Neural cell (in vitro differentiated cells): ENCODE results near the gene DDX1. TPM values are rescaled to one million over a fixed set of nuclear protein-coding genes. Genes with fewer than 3 reads are reported as not detected.

Experiments used
- H2AFZ ChIP-seq: fragments of 200-600, 300-800 bp; sonication (generic), shearing (Covaris generic); 2 replicates; pipeline ENCODE4 v1.6.0; 2014; ENCODE audit warnings: low read depth, mild to moderate bottlenecking, antibody characterized with exemption, low read length, moderate library complexity
- H3F3A ChIP-seq: fragments of 200-600 bp; shearing (Covaris generic); 2 replicates; pipeline ENCODE4 v1.6.1; 2016; ENCODE audit warnings: mild to moderate bottlenecking, moderate library complexity, mixed read lengths, antibody characterized with exemption, low read length; ENCODE audit not compliant: insufficient read depth, poor library complexity, severe bottlenecking
- H3K27ac ChIP-seq: fragments of 200-600, 300-800 bp; sonication (generic), shearing (Covaris generic); 2 replicates; pipeline ENCODE4 v1.5.1; 2014; ENCODE audit warnings: mild to moderate bottlenecking, low read length, moderate library complexity
- H3K27me3 ChIP-seq: fragments of 300-800, 200-600 bp; sonication (generic), shearing (Covaris generic); 2 replicates; pipeline ENCODE4 v1.6.0; 2014; ENCODE audit warnings: mild to moderate bottlenecking, low read depth, low read length, moderate library complexity; ENCODE audit not compliant: insufficient read depth
- H3K36me3 ChIP-seq: fragments of 300-800, 200-600 bp; sonication (generic), shearing (Covaris generic); 2 replicates; pipeline ENCODE4 v1.5.1; 2014; ENCODE audit warnings: mild to moderate bottlenecking, antibody characterized with exemption, low read length, moderate library complexity; ENCODE audit not compliant: insufficient read depth
- H3K4me2 ChIP-seq: fragments of 300-800, 200-600 bp; sonication (generic), shearing (Covaris generic); 2 replicates; pipeline ENCODE4 v1.6.0; 2014; ENCODE audit warnings: mild to moderate bottlenecking, low read length
- H3K4me3 ChIP-seq: fragments of 300-800, 200-600 bp; sonication (generic), shearing (Covaris generic); 2 replicates; pipeline ENCODE4 v1.5.1; 2014; ENCODE audit warnings: mild to moderate bottlenecking, low read length, moderate library complexity
- H3K79me2 ChIP-seq: fragments of 200-600 bp; shearing (Covaris generic); replicated peaks from 2 replicates; pipeline ENCODE4 v1.6.0; 2014; ENCODE audit warnings: mild to moderate bottlenecking, low read length, moderate library complexity; ENCODE audit not compliant: insufficient read depth
- H3K9ac ChIP-seq: fragments of 300-800, 200-600 bp; sonication (generic), shearing (Covaris generic); 2 replicates; pipeline ENCODE4 v1.6.1; 2016; ENCODE audit warnings: mild to moderate bottlenecking, low read length, mixed read lengths
- H3K9me2 ChIP-seq: fragments of 200-600 bp; shearing (Covaris generic); 2 replicates; pipeline ENCODE4 v1.6.1; 2016; ENCODE audit warnings: mild to moderate bottlenecking, low read length, mixed read lengths; ENCODE audit not compliant: insufficient read depth
- H3K9me3 ChIP-seq: fragments of 200-600, 300-800 bp; sonication (generic), shearing (Covaris generic); 2 replicates; pipeline ENCODE4 v1.6.1; 2016; ENCODE audit warnings: mild to moderate bottlenecking, mixed run types, low read length, moderate library complexity, mixed read lengths
- H4K20me1 ChIP-seq: fragments of 200-600 bp; shearing (Covaris generic); 2 replicates; pipeline ENCODE4 v1.6.1; 2016; ENCODE audit warnings: mild to moderate bottlenecking, mixed run types; ENCODE audit not compliant: insufficient read depth
- CTCF ChIP-seq: fragments of 450-650 bp; IDR thresholded peaks from 2 replicates; pipeline ENCODE4 v1.5.1; 2014; ENCODE audit warnings: antibody characterized with exemption, mild to moderate bottlenecking, moderate library complexity; ENCODE audit not compliant: poor library complexity, severe bottlenecking
- EP300 ChIP-seq: fragments of 450-650 bp; conservative IDR thresholded peaks from 2 replicates; pipeline ENCODE4 v1.6.1; 2014; ENCODE audit warnings: antibody characterized with exemption, mild to moderate bottlenecking, moderate library complexity; ENCODE audit not compliant: poor library complexity, severe bottlenecking
- EZH2 ChIP-seq: fragments of 200-600, 300-800 bp; shearing (Covaris generic), sonication (generic); IDR thresholded peaks from 2 replicates; pipeline ENCODE4 v1.6.1; 2014; ENCODE audit warnings: antibody characterized with exemption, low read length, borderline replicate concordance, mild to moderate bottlenecking; ENCODE audit not compliant: insufficient read depth, poor library complexity, severe bottlenecking
- MXI1 ChIP-seq: fragments of 450-650 bp; conservative IDR thresholded peaks from 2 replicates; pipeline ENCODE4 v1.6.1; 2014; ENCODE audit warnings: antibody characterized with exemption, mild to moderate bottlenecking; ENCODE audit not compliant: poor library complexity, severe bottlenecking
- POLR2AphosphoS5 ChIP-seq: IDR thresholded peaks from 2 replicates; pipeline ENCODE4 v1.6.1; 2012
- RAD21 ChIP-seq: fragments of 450-650 bp; conservative IDR thresholded peaks from 2 replicates; pipeline ENCODE4 v1.6.1; 2014; ENCODE audit warnings: antibody characterized with exemption, mild to moderate bottlenecking, moderate library complexity
- REST ChIP-seq: IDR thresholded peaks from 2 replicates; pipeline ENCODE4 v1.6.1; 2012; ENCODE audit warnings: borderline replicate concordance
- SMC3 ChIP-seq: fragments of 450-650 bp; conservative IDR thresholded peaks from 2 replicates; pipeline ENCODE4 v1.6.1; 2014; ENCODE audit warnings: antibody characterized with exemption, mild to moderate bottlenecking, moderate library complexity; ENCODE audit not compliant: poor library complexity
- TAF1 ChIP-seq: IDR thresholded peaks from 2 replicates; pipeline ENCODE4 v1.6.1; 2012; ENCODE audit warnings: low read depth
- polyA plus RNA-seq: library from polyadenylated mRNA; depleted of rRNA; stranded (reverse); fragments of >200 nt; gene quantifications from 2 replicates; pipeline ENCODE4 v1.2.3, GENCODE V29; 2014

DDX1 gene
- polyA plus RNA-seq, 1 donor from 2014 or later = 159 TPM

- H3K4me2 ChIP-seq = no peak overlapping the region
- H3K79me2 ChIP-seq = no peaks in the 10 kb centered on the region
- no peak overlapping the region for H3K9ac ChIP-seq
- no peaks in the 10 kb centered on the region for H4K20me1 ChIP-seq
- H3K9me3 ChIP-seq = peaks cover 5% of the 10 kb centered on the region
- H3K4me3 ChIP-seq = no peak overlapping the region
- H3K36me3 ChIP-seq = no peaks in the 10 kb centered on the region
- H3K27ac ChIP-seq = no peak overlapping the region
- no peak overlapping the region for H2AFZ ChIP-seq
- H3F3A ChIP-seq = no peaks in the 10 kb centered on the region
- no peaks in the 10 kb centered on the region for H3K9me2 ChIP-seq
- no peaks in the 10 kb centered on the region for H3K27me3 ChIP-seq
- TF ChIP-seq MXI1 = no peak
- TF ChIP-seq POLR2AphosphoS5 = no peak
- no peak for TF ChIP-seq REST
- no peak for TF ChIP-seq RAD21
- no peak for TF ChIP-seq CTCF
- TF ChIP-seq EP300 = no peak
- no peak for TF ChIP-seq SMC3
- TF ChIP-seq TAF1 = no peak
- TF ChIP-seq EZH2 = no peak
These were observed 69.0 kb downstream of the DDX1 start for GRCh38 chr2:15660491-15661294.

- TF ChIP-seq EP300 (no peak), POLR2AphosphoS5 (no peak)
- Histone ChIP-seq H3F3A (no peaks in the 10 kb centered on the region), H2AFZ (no peak overlapping the region), H3K79me2 (no peaks in the 10 kb centered on the region), H3K27me3 (no peaks in the 10 kb centered on the region), H3K4me2 (no peak overlapping the region), H3K9me2 (no peaks in the 10 kb centered on the region), H3K9me3 (peaks cover 5% of the 10 kb centered on the region), H3K4me3 (no peak overlapping the region), H3K27ac (no peak overlapping the region), H3K36me3 (no peaks in the 10 kb centered on the region), H4K20me1 (no peaks in the 10 kb centered on the region), H3K9ac (no peak overlapping the region)
These were observed 69.6 kb downstream of the DDX1 start for GRCh38 chr2:15661295-15661569.
